Medulla oblongata (tissue), 1 donor: Measurements from ENCODE around the gene TNFSF11.

Experiments used
- DNase-seq: peaks from one replicate; pipeline ENCODE4 v3.0.0-alpha.2; 2015; ENCODE audit errors: extremely low spot score

TNFSF11 gene

DNA sequence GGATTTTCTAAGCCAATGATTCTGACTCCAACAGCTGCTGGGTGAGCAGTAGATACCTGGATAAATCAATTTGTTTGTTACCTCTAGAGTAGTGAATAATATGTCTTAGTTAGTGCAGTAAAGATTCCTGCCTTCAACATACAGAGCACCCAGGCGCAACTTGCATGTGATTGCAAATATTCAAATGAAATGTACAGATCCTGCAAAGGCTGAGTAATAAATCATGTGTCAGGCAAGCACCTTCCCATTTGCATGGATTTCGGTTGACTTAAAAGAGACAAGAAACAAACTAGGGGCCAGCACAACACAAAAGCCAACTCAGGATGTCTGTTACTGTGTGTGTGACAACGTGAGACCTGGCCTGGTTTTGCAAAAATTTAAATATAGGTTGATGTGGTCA is 79.7 kb downstream of the TNFSF11 start:
- no peak for DNase-seq

DNA sequence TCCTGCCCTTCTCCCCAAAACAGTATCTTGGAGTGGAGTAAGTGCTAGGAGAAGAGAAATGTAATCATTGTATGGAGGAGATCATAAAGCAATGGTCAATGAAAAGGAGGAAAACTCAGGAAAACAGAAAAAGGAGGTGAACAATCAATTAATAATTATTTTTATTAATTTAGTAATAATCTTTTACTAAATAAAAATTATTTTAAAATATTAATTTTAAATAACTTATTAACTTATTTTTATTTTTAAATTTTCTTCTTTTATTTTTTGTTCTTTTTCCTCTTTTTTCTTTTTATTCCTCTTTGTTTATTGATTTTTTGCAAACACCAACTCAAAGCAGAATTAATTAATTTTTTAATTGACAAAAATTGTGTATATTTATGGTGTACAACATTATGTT is 80.3 kb downstream of the TNFSF11 start:
- DNase-seq = no peak

DNA sequence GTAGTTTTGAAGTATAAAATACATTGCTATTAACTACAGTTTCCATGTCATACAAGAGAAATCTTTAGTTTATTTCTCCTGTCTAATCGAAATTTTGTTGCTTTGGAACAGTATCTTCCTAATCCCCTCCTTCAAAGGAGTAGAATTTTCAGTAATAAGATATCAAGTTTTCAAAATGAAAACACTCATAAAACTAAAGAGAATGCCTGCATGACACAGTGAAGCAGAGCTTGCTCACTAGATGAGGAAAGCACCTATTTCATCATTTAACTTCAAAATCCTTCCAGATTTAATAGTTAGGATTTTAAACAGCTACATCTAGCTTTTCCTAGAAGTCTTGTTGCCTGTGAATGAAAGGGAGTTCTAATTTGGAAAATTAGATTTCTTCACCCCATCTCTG is 80.8 kb downstream of the TNFSF11 start:
- DNase-seq = no peak

DNA sequence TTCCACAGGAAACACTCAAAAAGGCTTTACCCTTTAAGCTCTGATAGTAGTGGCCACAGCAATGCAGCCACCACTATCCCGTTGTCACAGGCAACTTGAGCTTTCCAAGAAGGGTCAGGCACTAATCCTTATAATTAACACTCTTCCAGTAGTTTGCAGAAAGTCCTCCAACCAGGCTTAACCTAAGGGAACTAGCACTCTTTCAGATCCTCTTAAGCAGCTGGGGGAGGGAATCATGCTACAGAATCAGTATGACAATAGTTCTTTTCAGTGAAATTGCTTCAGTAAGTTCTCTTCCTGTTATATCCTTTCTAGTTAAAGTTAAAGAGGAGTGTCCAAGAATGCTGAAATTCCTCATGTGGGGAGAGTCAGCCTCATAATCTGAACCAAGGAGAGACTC is 82.2 kb downstream of the TNFSF11 start:
- no peak for DNase-seq

DNA sequence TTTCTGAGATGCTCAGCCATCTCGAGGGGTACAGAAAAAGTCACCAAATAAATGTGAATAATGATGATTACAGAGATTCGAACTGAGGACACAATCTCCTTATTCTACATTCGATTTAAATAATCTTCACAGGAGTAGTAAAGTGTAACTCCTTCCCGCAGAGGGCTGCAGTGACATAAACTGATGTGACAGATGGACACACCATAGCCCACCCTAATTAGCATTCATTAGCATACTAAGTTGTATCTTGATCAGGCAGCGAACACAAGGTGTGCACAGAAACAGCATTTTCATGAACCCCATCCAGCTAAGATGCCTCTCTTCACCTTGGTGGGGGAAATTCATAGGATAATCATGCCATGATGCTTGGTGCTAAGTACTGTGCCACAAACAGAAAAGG is 83.0 kb downstream of the TNFSF11 start:
- DNase-seq = no peak
